ENCODE data around the gene BMP4. TPM values are rescaled to one million over a fixed set of nuclear protein-coding genes. Genes with fewer than 3 reads are reported as not detected.
"Not testable (repeated sequence)": the region's sequence is repeated elsewhere in the genome, so short reads cannot be mapped to it uniquely, and the experiment has no call there.

Gene BMP4
- total RNA-seq, 2 donors from 2014 or later, result 11.7 to 14.5 TPM

- no peaks in the 10 kb centered on the region for H3K4me1 ChIP-seq
- no peaks in the 10 kb centered on the region for H3K36me3 ChIP-seq
- intact Hi-C loops (cut with DNase I), result no loop called here
- TF ChIP-seq CTCF (IDR thresholded peaks at IDR 0.05), result no peak
- no peak overlapping the region for H3K27ac ChIP-seq
- no peaks in the 10 kb centered on the region for H3K27me3 ChIP-seq
- no peaks in the 10 kb centered on the region for H3K9me3 ChIP-seq
- no peak overlapping the region for H3K4me3 ChIP-seq
- no peak overlapping the region for H3K9ac ChIP-seq (ENCODE audit: low read depth in 2 of 2, low read length in 2 of 2)
- no peak for DNase-seq
Measured at GRCh38 chr14:53999061-53999488, 42.5 kb upstream of the BMP4 start.

DNA sequence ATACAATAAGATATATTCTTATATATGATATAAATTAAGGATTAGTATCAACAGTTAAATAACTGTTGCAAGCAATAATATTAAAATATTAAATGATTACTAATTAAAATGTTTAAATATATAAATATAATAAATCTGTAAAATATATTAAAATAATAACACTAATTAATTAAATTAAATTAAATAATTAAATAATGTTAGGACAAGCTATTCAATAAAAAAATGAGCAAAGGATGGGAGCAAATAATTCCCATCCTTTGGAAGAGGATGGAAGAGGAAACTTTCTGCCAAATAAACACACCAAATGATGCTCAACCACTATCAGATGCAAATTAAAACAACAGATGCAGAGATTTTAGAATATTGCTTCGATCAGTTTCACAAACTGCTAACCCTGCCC is 39.4 kb upstream of the BMP4 start:
- no peak overlapping the region for H3K27ac ChIP-seq
- no peaks in the 10 kb centered on the region for H3K36me3 ChIP-seq
- H3K4me3 ChIP-seq, result no peak overlapping the region

GRCh38 chr14:53993920-53994607 is 37.4 kb upstream of the BMP4 start:
- H3K9ac ChIP-seq (ENCODE audit: low read depth in 2 of 2, low read length in 2 of 2), result no peak overlapping the region
- intact Hi-C loops (cut with DNase I), result no loop called here
- H3K36me3 ChIP-seq, result no peaks in the 10 kb centered on the region

More for the DNA sequence above, 39.4 kb upstream of the BMP4 start:
- intact Hi-C loops (cut with DNase I), result no loop called here
- H3K9me3 ChIP-seq, result no peaks in the 10 kb centered on the region
- H3K4me1 ChIP-seq, result no peaks in the 10 kb centered on the region
- no peak for TF ChIP-seq CTCF (IDR thresholded peaks at IDR 0.05)
- no peak for DNase-seq
- no peaks in the 10 kb centered on the region for H3K27me3 ChIP-seq
- H3K9ac ChIP-seq (ENCODE audit: low read depth in 2 of 2, low read length in 2 of 2), result no peak overlapping the region

DNA sequence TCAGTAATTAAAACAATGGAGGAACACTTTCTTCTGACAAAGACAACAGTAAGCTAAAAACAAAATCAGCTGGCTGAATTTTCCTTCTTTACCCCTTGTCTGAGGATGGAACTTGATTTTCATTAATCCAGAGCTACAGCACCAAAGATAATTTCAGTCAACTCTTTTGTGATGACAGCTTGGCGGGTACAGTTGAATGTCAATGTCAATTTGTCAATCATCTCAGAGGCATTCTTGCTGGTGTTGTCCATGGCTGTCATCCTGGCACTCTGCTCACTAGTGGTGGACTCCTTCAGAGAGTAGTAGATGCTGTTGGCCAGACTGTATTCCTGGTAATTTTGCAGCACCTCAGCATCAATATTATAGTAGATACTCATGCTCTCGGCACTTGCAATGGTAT is 34.4 kb upstream of the BMP4 start:
- Histone ChIP-seq H3K4me1 (no peaks in the 10 kb centered on the region), H3K36me3 (no peaks in the 10 kb centered on the region), H3K9me3 (no peaks in the 10 kb centered on the region), H3K27me3 (no peaks in the 10 kb centered on the region), H3K27ac (no peak overlapping the region), H3K4me3 (no peak overlapping the region), H3K9ac (ENCODE audit: low read depth in 2 of 2, low read length in 2 of 2) (no peak overlapping the region)
- intact Hi-C loops (cut with DNase I), result no loop called here
- no peak for TF ChIP-seq CTCF (IDR thresholded peaks at IDR 0.05)
- no peak for DNase-seq

More at GRCh38 chr14:53993920-53994607, 37.4 kb upstream of the BMP4 start:
- Histone ChIP-seq H3K9me3 (no peaks in the 10 kb centered on the region), H3K4me1 (no peaks in the 10 kb centered on the region), H3K27ac (no peak overlapping the region), H3K4me3 (no peak overlapping the region), H3K27me3 (no peaks in the 10 kb centered on the region)
- no peak for DNase-seq
- TF ChIP-seq CTCF (IDR thresholded peaks at IDR 0.05), result no peak

DNA sequence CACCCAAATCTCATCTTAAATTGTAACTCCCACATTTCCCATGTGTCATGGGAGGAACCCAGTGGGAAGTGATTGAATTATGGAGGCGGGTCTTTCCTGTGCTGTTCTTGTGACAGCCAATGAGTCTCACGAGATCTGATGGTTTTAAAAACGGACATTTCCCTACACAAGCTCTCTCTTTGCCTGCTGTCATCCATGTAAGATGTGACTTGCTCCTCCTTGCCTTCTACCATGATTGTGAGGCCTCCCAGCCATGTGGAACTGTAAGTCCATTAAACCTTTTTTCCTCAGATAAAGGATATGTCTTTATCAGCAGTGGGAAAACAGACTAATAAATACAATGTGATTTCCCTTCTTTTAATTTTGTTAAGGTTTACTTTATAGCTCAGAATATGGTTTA is 30.1 kb upstream of the BMP4 start:
- H3K36me3 ChIP-seq; H3K27me3 ChIP-seq; H3K9ac ChIP-seq (ENCODE audit: low read depth in 2 of 2, low read length in 2 of 2); intact Hi-C loops (cut with DNase I); H3K4me3 ChIP-seq; H3K4me1 ChIP-seq; DNase-seq; H3K27ac ChIP-seq; H3K9me3 ChIP-seq: not testable (repeated sequence)

DNA sequence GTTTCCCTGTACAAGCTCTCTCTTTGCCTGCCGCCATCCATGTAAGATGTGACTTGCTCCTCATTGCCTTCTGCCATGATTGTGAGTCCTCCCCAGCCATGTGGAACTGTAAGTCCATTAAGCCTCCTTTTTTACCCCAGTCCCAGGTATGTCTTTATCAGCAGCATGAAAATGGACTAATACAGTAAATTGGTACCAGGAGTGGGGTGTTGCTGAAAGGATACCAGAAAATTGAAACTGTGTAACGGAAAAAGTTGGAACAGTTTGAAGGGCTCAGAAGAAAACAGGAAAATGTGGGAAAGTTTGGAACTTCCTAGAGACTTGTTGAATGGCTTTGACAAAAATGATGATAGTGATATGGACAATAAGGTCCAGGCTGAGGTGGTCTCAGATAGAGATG is 28.3 kb upstream of the BMP4 start:
- H3K4me1 ChIP-seq; H3K27me3 ChIP-seq; DNase-seq; intact Hi-C loops (cut with DNase I); H3K27ac ChIP-seq; H3K36me3 ChIP-seq; H3K9me3 ChIP-seq; H3K4me3 ChIP-seq; H3K9ac ChIP-seq (ENCODE audit: low read depth in 2 of 2, low read length in 2 of 2): not testable (repeated sequence)

Measured in colonic mucosa (tissue), 4 donors.